ENCODE data around the gene PTRH2.

The PTRH2 gene

DNA sequence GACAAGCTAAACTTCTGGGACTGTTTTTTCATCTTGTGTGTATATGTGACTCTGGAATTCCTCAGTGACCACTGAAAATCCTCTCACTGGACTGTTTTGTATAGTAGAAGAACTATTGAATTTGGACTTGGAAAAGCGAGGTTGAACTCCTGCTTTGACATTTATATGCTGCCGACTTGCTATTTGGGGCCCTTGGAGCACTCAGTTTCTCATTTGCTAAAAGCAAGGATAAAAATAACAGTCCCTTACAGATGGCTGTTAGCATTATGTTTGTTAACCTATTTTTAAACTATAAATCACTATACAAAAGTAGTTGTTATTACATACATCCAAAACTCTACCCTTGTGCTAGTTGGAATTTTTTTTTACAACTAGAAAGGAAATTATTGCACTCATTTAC is 9.2 kb upstream of the PTRH2 start:
- DNase-seq = no peak

DNA sequence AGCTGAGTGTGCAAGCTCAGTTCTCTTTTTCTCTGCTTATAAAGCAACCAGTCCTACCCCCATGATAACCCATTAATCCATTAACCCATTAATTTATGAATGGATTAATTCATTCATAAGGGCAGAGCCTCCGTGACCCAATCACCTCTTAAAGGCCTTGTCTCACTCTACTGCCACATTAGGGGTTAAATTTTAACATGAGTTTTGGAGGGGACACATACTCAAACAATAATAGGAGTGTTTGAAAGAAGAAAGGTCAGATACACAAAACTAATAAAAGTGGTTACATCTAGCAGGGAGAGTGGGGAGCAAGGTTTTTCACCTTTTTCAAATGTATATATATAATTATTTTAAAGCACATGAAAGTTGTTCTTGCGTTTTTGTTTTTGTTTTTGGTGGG is 7.0 kb upstream of the PTRH2 start:
- DNase-seq = no peak

DNA sequence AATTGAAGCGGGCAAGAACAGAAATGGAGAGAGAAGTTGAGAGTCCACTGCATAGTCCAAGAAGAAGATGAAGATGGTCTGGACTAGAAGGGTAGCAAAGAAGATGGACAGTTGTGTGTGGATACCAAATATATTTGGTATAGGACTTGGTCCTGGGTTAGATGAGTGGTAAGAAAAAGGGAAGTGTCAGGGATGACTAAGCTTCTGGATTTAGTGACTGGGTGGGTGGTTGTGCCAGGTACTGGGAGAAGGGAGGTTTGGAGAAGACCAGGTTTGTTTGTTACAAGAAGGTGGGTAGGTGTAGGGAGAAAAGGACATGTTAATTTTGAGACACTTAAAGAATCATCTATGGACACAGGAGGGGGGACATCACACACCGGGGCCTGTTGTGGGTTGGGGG is 5.6 kb upstream of the PTRH2 start:
- DNase-seq = no peak

DNA sequence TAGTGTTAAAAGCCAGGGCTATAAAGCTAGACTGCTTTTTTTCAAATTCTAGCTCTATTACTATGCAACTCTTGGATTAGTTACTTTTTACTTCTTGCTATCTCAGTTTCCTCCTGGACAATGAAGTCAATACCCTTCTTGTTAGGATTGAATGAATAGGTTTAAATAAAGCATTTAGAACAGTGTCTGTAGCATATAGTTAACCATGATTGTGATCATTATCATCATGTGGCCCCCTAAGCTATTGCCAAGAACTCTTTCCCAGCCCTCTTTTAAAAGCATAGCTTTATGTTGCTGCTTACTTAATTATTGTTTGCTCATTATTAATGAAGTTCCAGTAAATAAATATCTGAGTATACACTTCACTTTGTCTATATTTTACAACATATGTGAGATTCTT is 4.7 kb upstream of the PTRH2 start:
- no peak for DNase-seq

DNA sequence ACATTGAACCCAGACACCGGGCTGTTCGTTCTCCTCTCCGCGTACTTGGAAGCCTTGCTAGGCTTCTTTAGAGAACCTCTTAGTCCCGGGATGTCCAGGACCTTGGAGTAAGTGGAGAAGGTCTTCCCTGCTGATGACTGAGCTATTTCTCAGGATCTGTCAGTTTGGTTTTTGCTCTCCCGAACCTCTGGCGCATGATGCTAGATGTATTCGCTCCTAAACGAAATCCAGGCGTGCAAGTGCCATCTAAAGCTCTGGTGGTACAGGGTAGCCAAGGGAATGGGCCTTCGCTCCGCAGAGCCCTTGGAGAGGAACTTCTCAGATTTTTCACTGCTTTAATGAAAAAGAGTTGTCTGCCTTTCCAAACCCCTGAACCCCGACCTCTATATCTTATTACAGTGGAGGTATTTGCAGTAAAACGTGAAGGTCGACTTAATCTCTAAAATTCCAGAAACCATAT is 771 bp upstream of the PTRH2 start:
- peak; percentile 28 to 46 for DNase-seq

DNA sequence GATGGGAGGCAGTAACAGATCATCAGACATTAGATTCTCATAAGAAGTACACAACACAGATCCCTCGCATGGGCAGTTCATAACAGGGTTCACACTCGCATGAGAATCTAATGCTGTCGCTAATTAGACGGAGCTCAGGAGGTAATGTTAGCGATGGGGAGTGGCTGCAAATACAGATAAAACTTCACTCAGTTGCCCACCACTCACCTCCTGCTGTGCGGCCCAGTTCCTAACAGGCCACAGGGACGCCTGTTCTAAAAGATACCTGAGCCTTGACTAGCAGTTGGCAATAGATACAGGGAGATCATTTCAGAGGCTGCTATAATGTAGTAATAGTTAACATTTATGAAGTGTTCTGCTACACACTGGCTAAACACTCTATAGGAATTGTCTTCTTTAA is 4.9 kb downstream of the PTRH2 start:
- DNase-seq = no peak

DNA sequence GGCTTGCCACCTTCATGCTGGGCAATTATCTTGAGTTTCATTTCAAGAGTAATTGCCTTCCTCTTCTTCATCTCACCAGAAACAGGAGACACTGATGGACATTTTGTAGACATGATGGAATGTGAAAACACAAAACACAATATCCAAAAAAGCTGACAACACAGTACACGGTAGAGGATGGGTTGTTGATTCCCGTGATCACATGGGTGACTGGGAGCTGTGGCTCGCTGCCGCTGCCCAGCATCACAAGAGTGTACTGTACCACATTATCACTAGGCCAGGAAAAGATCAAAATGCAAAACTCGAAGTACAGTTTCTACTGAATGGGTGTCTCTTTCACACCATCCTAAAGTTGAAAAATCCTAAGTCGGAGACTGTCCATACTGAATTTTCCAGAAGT is 7.4 kb downstream of the PTRH2 start:
- no peak for DNase-seq

DNA sequence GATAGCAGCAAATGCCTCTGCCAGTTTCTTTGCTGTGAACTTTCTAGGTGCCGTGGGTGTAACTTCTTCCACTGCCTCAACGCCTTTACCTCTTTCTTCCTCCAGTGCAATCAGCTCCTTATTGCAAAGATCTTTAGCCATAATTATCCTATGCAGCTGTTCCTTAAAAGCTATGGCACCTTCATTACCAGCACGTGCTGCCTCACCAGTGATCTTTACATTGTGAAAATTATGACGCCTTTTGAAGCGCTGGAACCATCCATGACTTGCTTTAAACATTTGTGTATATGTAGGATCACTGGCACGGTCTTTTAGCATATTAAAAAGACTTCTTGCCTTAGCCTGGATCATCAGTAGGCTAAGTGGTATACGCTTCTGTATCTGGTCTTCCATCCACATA is 8.0 kb downstream of the PTRH2 start:
- no peak for DNase-seq

DNA sequence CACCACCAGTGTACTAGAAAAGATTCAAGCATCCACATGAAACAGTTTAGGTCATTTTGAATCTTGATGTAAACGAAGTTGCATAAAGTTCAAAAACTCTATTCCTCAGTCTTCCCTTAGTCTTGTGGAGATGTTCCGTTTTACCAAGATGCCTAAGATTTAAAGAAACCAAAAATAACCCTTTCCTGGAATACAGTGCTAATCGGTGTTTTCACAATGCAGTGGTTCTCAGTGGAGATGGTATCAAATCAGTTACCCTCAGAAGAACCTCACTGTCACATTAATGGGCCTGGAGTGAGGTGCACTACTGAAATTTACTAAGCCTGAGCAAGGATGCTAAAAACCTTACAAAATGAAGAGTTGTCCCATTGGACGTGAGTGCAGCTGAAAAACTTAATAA is 9.1 kb downstream of the PTRH2 start:
- no peak for DNase-seq

DNA sequence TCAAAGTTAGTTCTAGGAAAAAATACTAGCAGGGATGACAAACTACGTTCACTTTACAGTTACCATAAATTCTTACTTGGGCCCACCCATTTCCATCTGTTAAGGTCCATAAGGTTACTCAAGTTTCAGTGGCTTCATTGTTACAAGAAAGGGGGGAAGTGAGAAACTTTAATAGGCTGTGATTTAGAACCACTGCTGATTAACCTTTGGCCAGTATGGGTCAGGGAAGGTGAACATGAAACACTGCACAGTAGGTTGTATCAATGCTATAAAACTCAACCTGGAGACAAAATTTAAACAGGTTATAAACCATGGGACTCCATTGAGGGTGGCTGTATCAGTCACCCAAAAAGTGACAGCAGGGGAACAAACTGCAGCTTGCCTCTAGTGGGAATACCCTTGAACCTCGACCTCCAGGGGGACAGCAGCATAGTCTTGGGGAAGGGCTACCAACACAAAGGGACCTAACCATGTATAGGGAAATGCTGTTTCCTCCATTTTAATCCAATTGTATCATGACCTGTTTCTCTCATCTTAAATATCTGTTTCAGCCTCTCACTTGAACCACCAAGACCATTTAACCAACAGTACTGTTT is 10.4 kb downstream of the PTRH2 start:
- no peak for DNase-seq

DNA sequence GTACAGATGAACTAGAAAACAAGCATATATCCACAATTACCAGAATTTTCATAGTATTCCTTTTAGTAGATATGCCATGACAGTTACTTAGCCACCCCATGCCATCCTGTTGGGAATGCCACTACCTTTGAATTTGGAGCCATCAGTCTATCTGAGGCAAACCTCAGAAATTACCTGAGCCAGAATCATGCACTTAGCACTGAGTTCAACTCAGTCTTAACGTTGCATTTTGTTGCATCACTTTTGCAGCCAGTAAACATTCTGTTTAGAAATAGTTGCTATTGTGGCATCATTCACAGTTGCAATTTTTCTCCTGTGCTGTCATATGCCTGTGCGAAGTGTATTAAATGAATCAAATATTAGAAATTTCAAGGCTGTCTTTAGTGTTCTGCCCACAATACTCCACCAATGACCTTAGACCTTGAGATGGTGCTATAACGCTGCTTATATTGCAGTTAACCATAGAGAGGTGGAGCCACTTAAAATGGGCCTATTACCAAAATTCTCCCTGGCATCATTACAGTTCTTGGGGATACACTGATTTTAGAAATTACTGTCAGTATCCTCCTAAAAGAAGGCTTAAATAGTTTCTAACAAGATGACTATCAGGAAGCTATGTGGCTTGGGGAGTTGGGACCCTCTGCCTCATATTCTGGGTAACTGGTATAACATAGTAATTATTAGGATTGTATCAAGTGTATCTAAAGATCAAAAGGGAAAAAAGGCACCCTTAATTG is 11.1 kb downstream of the PTRH2 start:
- DNase-seq = no peak

DNA sequence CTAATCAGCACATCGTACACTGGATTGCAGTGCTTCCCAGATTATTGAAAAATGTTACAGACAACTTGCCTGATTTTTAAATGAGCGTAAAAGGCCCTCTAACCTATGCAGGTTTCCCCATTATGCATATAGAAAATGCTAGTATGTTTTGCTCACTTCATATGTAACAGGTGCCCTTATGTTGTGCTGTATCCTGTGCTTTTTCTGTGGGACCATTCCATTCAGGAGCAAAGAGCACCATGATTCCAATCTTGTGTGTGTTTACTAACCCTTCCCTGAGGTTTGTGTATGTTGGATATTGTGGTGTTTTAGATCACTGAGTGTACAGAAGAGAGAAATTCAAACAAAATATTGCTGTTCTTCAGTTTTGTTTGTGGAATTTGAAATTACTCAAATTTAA is 12.9 kb downstream of the PTRH2 start:
- DNase-seq = no peak

DNA sequence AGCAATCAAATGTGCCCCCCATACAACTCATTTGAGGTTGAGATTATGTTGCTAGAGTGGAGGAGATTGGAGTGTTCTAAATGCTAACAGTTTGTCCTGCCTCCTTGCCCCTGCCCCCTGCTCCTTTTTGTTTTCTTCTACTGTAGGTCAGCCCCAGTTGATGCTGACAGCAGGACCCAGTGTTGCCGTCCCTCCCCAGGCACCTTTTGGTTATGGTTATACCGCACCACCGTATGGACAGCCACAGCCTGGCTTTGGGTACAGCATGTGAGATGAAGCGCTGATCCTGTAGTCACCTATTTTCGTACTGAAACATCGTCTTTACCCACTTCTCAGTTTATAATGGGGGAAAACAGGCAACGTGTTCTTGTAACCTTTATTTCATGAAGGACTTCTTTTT is 13.6 kb downstream of the PTRH2 start:
- no peak for DNase-seq

DNA sequence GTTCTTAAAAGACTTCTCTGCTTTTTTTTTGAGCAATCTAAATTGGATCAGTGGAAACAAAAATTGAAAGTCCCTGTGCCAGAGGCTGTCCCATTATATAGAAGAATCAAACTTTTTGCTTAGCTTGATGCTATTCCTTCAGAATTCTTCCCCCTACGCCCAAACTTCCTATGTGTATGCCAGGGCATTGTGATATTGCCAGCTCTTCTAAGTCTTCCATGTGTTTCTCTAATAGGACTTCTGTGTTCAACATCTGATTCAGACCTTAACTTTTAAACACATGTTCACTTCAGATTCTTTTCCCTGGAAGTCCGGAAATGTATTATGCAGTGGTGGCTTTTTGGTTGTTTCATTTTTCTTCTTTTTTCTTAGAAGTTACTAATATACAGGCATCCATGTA is 18.7 kb downstream of the PTRH2 start:
- no peak for DNase-seq

DNA sequence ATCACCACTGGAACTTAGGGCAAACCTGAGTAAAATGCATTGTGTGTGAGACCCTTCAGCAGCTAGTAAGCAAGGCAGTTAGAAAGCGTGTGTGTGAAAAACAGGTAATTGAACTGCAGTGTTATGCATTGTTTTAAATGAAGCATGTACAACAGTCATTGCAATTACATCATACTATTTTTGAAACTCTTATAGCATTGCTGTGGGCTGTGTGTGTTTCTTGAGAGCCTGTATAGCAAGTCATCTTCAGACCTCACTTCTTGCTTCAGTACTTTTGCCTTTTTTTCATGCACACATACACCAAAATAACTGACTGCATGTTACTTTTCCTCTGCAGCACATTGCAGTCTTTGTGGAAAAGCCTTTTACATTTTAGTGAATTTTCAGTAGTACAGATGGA is 19.2 kb downstream of the PTRH2 start:
- no peak for DNase-seq

DNA sequence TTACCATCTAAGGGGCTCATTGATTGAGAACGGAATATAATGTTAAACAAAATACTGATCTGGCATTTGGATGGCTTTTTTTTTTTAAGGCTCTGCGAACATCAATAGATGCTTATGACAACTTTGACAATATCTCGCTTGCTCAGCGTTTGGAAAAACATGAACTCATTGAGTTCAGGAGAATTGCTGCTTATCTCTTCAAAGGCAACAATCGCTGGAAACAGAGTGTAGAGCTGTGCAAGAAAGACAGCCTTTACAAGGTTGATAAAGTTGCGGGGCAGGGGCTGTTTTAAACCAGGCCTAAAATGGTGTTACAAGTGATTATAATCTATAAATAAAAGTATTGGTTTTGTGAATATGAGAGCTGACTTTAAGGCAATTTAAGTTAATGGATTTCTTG is 22.3 kb downstream of the PTRH2 start:
- DNase-seq = no peak

DNA sequence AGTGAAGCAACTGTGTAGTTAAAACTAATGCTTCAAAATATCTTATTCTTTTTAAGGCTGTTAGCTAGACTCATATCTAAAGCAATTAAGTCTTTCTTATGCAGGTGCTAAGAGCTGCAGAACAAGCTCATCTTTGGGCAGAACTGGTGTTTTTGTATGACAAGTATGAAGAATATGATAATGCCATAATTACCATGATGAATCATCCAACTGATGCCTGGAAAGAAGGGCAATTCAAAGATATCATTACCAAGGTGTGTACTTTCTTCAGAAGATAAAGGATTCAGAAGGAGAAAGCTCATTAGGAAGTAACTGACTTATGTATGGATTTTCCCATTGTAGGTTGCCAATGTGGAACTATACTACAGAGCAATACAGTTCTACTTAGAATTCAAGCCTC is 23.9 kb downstream of the PTRH2 start:
- no peak for DNase-seq

DNA sequence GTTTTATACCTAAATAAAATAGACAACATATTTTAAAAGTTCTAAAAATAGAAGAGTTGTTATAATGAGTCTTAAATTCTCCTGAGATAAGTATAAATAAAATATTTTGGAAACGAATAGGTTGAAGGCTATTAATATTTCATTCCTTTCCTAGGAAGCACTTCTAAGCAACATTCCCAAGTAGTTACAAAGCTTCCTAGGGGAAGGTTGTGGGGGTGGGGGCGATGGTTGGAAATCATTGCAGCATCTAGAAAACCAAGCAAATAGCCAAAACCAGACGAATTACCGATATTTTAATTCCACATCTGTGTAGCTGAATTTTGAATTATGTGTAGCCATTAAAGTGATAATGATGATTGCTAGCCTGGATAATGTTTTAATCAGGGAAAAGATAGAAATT is 26.9 kb downstream of the PTRH2 start:
- DNase-seq = no peak

DNA sequence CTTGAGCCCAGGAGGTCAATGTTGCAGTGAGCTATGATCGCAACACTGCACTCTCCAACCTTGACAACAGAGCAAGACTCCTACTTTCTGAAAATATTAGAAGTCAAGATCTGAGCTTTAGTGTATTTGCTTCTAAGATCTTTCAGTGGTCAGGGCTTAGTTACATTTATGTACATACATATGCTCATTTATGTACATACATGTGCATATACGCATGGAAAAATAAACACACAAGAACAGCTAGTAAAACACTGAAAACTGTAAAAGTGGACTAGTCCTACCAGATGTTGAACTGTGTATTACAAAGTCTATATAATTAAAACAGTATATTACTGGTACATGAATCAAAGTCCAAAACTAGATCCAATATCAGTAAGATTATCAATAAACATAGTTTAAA is 28.3 kb downstream of the PTRH2 start:
- no peak for DNase-seq

DNA sequence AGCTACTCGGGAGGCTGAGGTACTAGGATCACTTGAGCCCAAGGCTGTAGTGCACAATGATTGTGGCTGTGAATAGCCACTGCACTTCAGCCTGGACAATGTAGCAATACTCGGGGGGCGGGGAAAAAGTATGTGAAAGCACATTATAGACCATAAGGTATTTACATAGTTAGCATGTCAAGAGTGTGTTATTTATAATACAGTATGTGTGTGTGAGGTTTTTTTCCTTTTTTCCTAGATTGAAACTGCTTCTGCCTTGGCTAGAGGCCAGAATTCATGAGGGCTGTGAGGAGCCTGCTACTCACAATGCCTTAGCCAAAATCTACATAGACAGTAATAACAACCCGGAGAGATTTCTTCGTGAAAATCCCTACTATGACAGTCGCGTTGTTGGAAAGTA is 30.5 kb downstream of the PTRH2 start:
- DNase-seq = no peak

DNA sequence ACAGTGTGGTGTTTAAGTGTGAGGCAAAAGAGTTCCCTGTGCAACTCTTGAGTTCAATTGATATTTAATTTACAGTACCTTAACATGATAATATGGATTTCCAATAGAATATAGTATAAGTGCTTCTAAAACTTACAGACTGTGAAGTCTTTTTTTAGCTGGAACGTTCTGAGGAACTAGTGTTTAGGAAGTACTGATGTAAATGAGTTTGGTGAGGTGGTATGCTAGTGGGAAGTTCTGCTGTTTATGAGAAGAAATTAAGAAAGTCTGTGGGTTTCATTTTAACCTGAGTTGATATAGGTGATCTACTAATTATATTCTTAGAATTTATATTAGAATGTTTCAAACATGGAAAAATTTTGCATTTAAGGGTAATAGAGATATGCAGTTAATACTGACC is 32.0 kb downstream of the PTRH2 start:
- DNase-seq = no peak

DNA sequence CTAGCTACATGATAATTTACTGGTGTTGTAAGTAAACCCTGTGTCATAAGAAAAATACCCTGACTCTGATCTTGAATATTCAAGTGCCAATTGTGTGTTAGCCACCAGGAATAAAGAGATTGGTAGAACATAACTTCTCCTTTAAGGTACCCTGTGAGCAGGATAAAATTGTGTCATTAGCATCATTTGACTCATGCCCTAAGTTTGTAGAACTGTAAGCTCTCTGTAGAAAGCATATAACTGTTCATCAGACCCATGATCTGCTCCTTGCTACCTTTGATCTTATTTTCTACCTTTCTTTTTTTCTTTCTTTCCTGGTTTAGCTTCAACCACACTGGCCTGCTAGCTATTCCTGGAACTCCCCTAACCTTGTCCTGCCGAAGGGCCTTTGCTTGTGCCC is 35.8 kb downstream of the PTRH2 start:
- no peak for DNase-seq

DNA sequence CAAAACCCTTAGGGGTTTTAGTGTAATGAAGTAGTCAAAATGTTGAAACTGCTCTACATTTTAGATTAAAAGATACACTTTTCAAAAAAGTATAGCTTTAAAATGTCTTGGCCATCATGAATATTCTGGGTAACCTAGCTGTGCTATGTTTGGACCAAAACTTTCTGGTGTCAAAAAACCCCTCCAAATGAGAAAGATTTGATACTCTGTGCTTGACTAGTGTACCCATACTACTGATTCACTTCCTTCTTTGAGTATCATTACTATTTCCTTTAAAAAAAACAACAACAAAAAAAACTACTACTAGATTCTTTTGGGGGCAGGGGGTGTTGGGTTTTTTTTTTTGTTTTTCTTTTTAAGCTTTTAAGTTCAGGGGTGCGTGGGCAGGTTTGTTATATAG is 37.3 kb downstream of the PTRH2 start:
- no peak for DNase-seq

DNA sequence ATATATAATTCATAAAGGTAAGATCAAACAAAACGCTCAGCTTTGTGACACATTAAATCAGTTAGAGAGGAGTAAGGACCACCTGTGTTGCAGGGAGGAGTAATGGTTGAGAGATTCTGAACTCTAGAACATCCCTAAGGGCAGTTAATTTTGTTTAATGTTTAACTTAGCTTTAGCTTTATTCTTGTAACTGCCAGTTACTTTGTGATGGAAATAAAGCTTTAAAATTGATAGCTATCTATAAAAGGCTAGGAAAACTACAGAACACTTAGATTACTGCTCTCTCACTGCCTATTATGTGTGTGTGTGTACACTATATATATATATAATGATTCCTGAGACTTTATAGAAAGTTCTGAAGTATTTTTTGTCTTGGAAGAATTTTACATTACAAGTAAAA is 37.8 kb downstream of the PTRH2 start:
- DNase-seq = peak; percentile 28 to 58

DNA sequence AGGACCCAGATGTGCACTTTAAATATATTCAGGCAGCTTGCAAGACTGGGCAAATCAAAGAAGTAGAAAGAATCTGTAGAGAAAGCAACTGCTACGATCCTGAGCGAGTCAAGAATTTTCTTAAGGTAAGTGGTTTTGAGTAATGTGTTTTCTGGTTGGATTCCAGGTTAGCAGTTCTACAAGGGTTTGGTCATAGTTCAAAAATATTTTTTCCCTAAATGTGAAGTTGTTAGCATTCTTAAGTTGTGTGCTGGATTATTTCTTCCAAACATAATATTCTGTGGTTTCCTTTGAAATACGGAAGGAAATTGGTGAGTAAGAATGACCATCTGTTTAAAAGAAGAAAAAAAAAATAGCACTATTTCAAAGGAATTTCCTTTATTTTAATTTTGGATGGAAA is 38.4 kb downstream of the PTRH2 start:
- DNase-seq = no peak

Measured in NCI-H526 (cell line).